B cell (primary cell): ENCODE results near the gene PPCS. TPM values are rescaled to one million over a fixed set of nuclear protein-coding genes. Genes with fewer than 3 reads are reported as not detected.

Experiments
- ATAC-seq: fragments of 200-7000 bp; cut with Tn5 transposase; one replicate; pipeline ENCODE4 v1.10.0; 2021; ENCODE audit warnings: low read depth, mild to moderate bottlenecking, moderate number of reproducible peaks, moderate library complexity
- CTCF ChIA-PET: fragments of 350-600 bp; sonication (Branson Sonifier 250); formaldehyde crosslinking; loops from one replicate; lab custom pipeline; 2021; ENCODE audit warnings: antibody characterized with exemption, inconsistent platforms; lab: Charles Lee
- POLR2A ChIA-PET: fragments of 350-600 bp; sonication (Branson Sonifier 250); formaldehyde crosslinking; loops from one replicate; lab custom pipeline; 2021; ENCODE audit warnings: antibody characterized with exemption; lab: Charles Lee
- DNase-seq: peaks from one replicate; pipeline ENCODE4 v3.0.0; 2013
- H2AFZ ChIP-seq: 2 replicates; pipeline ENCODE4 v1.6.1; 2012; ENCODE audit warnings: mild to moderate bottlenecking, low read depth, low read length; ENCODE audit not compliant: insufficient read depth, poor library complexity, severe bottlenecking
- H3K27ac ChIP-seq, 2 donors: 1 replicate in 1 of 2; 2 replicates in 1 of 2; pipeline ENCODE4 v1.5.1; 2012 to 2013; ENCODE audit warnings: low read length in 2 of 2, mild to moderate bottlenecking in 2 of 2, moderate library complexity in 1 of 2
- H3K27me3 ChIP-seq, 4 experiments: fragments of 200-600 bp in 1 of 4; sonication (generic) in 1 of 4; replicated peaks in 1 of 4; 1 replicate in 2 of 4; 2 replicates in 2 of 4; pipeline versions ENCODE4 v1.6.1 to v1.7.0; 2013 to 2016; ENCODE audit warnings: low read length in 3 of 4, mild to moderate bottlenecking in 2 of 4, mixed read lengths in 1 of 4, moderate library complexity in 1 of 4; ENCODE audit not compliant: insufficient read depth in 4 of 4, control insufficient read depth in 3 of 4; ENCODE audit errors: control extremely low read depth in 1 of 4
- H3K36me3 ChIP-seq, 2 experiments: replicated peaks in 1 of 2; 1 replicate in 1 of 2; 2 replicates in 1 of 2; pipeline versions ENCODE4 v1.6.1 to v1.7.1; 2013; ENCODE audit warnings: low read length in 1 of 2; ENCODE audit not compliant: insufficient read depth in 2 of 2, control insufficient read depth in 1 of 2; ENCODE audit errors: control extremely low read depth in 1 of 2, extremely low read depth in 1 of 2
- H3K4me1 ChIP-seq, 2 donors: fragments of 200-600 bp in 1 of 2; sonication (generic) in 1 of 2; 1 replicate in 1 of 2; 2 replicates in 1 of 2; pipeline versions ENCODE4 v1.5.1 to v1.6.1; 2013 to 2017; ENCODE audit warnings: low read length in 2 of 2; ENCODE audit not compliant: control insufficient read depth in 2 of 2, insufficient read depth in 2 of 2
- H3K4me2 ChIP-seq: replicated peaks from 2 replicates; pipeline ENCODE3; 2012; ENCODE audit warnings: mild to moderate bottlenecking, low read depth, low read length; ENCODE audit not compliant: poor library complexity, severe bottlenecking
- H3K4me3 ChIP-seq, 5 experiments: fragments of 200-600 bp in 1 of 5; sonication (generic) in 1 of 5; 1 replicate in 3 of 5; 2 replicates in 2 of 5; pipeline versions ENCODE4 v1.5.1 to v1.7.0; 2011 to 2016; ENCODE audit warnings: low read length in 4 of 5, mild to moderate bottlenecking in 4 of 5, low read depth in 2 of 5, control low read depth in 1 of 5, moderate library complexity in 1 of 5; ENCODE audit not compliant: insufficient read depth in 1 of 5; ENCODE audit errors: control extremely low read depth in 1 of 5, extremely low read depth in 1 of 5
- H3K79me2 ChIP-seq: fragments of 200-600 bp; sonication (generic); one replicate; pipeline ENCODE4 v1.6.0; 2016; ENCODE audit warnings: low read length; ENCODE audit not compliant: control insufficient read depth, insufficient read depth
- H3K9ac ChIP-seq: fragments of 200-600 bp; sonication (generic); 2 replicates; pipeline ENCODE4 v1.6.1; 2017; ENCODE audit warnings: mild to moderate bottlenecking, low read length, moderate library complexity
- H3K9me3 ChIP-seq, 3 donors: one replicate each; pipeline versions ENCODE4 v1.6.1 to v1.7.1; 2013; ENCODE audit warnings: low read length in 2 of 3; ENCODE audit not compliant: control insufficient read depth in 2 of 3, insufficient read depth in 1 of 3; ENCODE audit errors: control extremely low read depth in 1 of 3
- H4K20me1 ChIP-seq: 2 replicates; pipeline ENCODE4 v1.6.0; 2012; ENCODE audit warnings: mild to moderate bottlenecking, low read length; ENCODE audit not compliant: insufficient read depth, control insufficient read depth, poor library complexity, severe bottlenecking
- H3K27ac Mint-ChIP-seq: one replicate; pipeline ENCODE4 v1.8.0; 2021; ENCODE audit warnings: mixed read lengths
- H3K27me3 Mint-ChIP-seq: one replicate; pipeline ENCODE4 v1.8.0; 2021; ENCODE audit warnings: mixed read lengths
- H3K4me1 Mint-ChIP-seq: one replicate; pipeline ENCODE4 v1.8.0; 2021; ENCODE audit warnings: mixed read lengths
- H3K4me3 Mint-ChIP-seq: one replicate; pipeline ENCODE4 v1.8.0; 2021; ENCODE audit warnings: mixed read lengths
- H3K9me3 Mint-ChIP-seq: one replicate; pipeline ENCODE4 v1.8.0; 2022; ENCODE audit warnings: mixed read lengths; ENCODE audit not compliant: insufficient read depth
- CTCF ChIP-seq: fragments of 200-600 bp; IDR thresholded peaks from one replicate; pipeline ENCODE4 v1.8.0; 2022; ENCODE audit warnings: antibody characterized with exemption, mild to moderate bottlenecking
- EZH2 ChIP-seq: IDR thresholded peaks from 2 replicates; pipeline ENCODE4 v1.6.1; 2012; ENCODE audit warnings: borderline replicate concordance, low read depth, mild to moderate bottlenecking, moderate library complexity, low read length; ENCODE audit not compliant: insufficient read depth, poor library complexity, severe bottlenecking
- WGBS: methylation state at CpG from one replicate; pipeline ENCODE4 v1.1.5; 2013; ENCODE audit warnings: missing lambda C conversion rate; ENCODE audit not compliant: insufficient coverage; 5-methylcytosine and 5-hydroxymethylcytosine counted together
- intact Hi-C: fragments of 100-400 bp; cut with micrococcal nuclease; formaldehyde crosslinking; loops from one replicate; pipeline ENCODE4 v1.10.0; 2022
- polyA plus RNA-seq: library from polyadenylated mRNA; depleted of rRNA; stranded (reverse); fragments of >200 nt; gene quantifications from 2 replicates; pipeline ENCODE4 v1.2.3, GENCODE V29; 2012
- total RNA-seq, 2 donors: library from RNA; stranded (reverse); fragments of 120-200 nt in 1 of 2; gene quantifications; 1 replicate in 1 of 2; 2 replicates in 1 of 2; pipeline versions ENCODE4 v1.2.3 to v1.2.4, GENCODE V29; 2013 to 2022

Gene PPCS
- total and polyA plus RNA-seq, 2 donors (not counting 1 experiment from before 2014, with no cell fraction given), result 74.9 to 88.4 TPM

- intact Hi-C loops, result loop anchor here (1.0 to 10.0 kb wide), 7 partner anchors 121 to 1518 kb away; partner anchors contain the start of genes ATP6V0B, B4GALT2, C1orf50 and DPH2
- H2AFZ ChIP-seq, result peak overlapping the region; percentile 94
- no peaks in the 10 kb centered on the region for H3K9me3 Mint-ChIP-seq
These were observed 379 bp downstream of the PPCS start for GRCh38 chr1:42456754-42457089.

GRCh38 chr1:42461196-42461595 is 4.9 kb downstream of the PPCS start:
- no peaks in the 10 kb centered on the region for H3K9me3 Mint-ChIP-seq
- peaks cover 27 to 28% of the 10 kb centered on the region in 2 donors for H3K4me1 ChIP-seq
- peak overlapping the region in 1 of 2 donors; percentile 47 for H3K27ac ChIP-seq
- no peak overlapping the region for H3K4me3 ChIP-seq
- POLR2A ChIA-PET, result no interaction called here
- no peaks in the 10 kb centered on the region for H3K27me3 Mint-ChIP-seq
- no peak overlapping the region for H3K9ac ChIP-seq
- H3K36me3 ChIP-seq, result peaks cover 0 to 32% of the 10 kb centered on the region in 2 experiments
- H3K4me1 Mint-ChIP-seq, result peaks cover 53% of the 10 kb centered on the region
- intact Hi-C loops, result no loop called here
- TF ChIP-seq CTCF, result no peak
- TF ChIP-seq EZH2, result no peak
- no CpG with 5 or more reads among the region's 2 CpGs for WGBS
- no peak overlapping the region for H3K4me3 Mint-ChIP-seq
- CTCF ChIA-PET, result no interaction called here
- no peak for DNase-seq
- no peak overlapping the region for H3K4me2 ChIP-seq
- H3K27me3 ChIP-seq, result no peaks in the 10 kb centered on the region
- ATAC-seq, result no peak
- H3K79me2 ChIP-seq, result peaks cover 19% of the 10 kb centered on the region
- no peak overlapping the region for H3K27ac Mint-ChIP-seq
- H2AFZ ChIP-seq, result no peak overlapping the region
- no peaks in the 10 kb centered on the region for H3K9me3 ChIP-seq
- H4K20me1 ChIP-seq, result no peaks in the 10 kb centered on the region

More at GRCh38 chr1:42456754-42457089, 379 bp downstream of the PPCS start:
- Histone ChIP-seq H3K4me2 (peak overlapping the region; percentile 82), H3K4me3 (peak overlapping the region; percentile 26 to 99 (median 90)), H3K79me2 (peaks cover 19% of the 10 kb centered on the region), H3K27ac (peak overlapping the region; percentile 96 to 98), H3K9me3 (no peaks in the 10 kb centered on the region), H4K20me1 (no peaks in the 10 kb centered on the region), H3K9ac (peak overlapping the region; percentile 92), H3K36me3 (peaks cover 0 to 32% of the 10 kb centered on the region in 2 experiments), H3K4me1 (peaks cover 18 to 21% of the 10 kb centered on the region in 2 donors), H3K27me3 (no peaks in the 10 kb centered on the region)
- ATAC-seq (peak; percentile 35), DNase-seq (no peak)
- peaks cover 42% of the 10 kb centered on the region for H3K4me1 Mint-ChIP-seq
- peak overlapping the region; percentile 99 for H3K27ac Mint-ChIP-seq
- POLR2A ChIA-PET, result interaction anchor here (0.8 to 1.5 kb wide), 2 partner anchors 202 to 226 kb away, joined by 3 to 5 read pairs; partner anchors contain the start of genes PPIH and YBX1
- CTCF ChIA-PET, result no interaction called here
- peak overlapping the region; percentile 99 for H3K4me3 Mint-ChIP-seq
- TF ChIP-seq CTCF, result no peak
- no peak for TF ChIP-seq EZH2
- WGBS, result 1% methylated on average over 23 of the region's 23 CpGs
- no peaks in the 10 kb centered on the region for H3K27me3 Mint-ChIP-seq
